Smooth muscle cell (in vitro differentiated cells): ENCODE measurements around the gene FHIT. TPM values are rescaled to one million over a fixed set of nuclear protein-coding genes. Genes with fewer than 3 reads are reported as not detected.

Experiments
- DNase-seq: peaks from one replicate; lab custom pipeline; 2025; ENCODE audit not compliant: unreplicated experiment; lab: John Stamatoyannopoulos, UW
- H2AFZ ChIP-seq: fragments of 200-600 bp; sonication (generic); 2 replicates; pipeline ENCODE4 v1.6.0; 2016; ENCODE audit warnings: antibody characterized with exemption, low read depth, mild to moderate bottlenecking
- H3F3A ChIP-seq: fragments of 200-600 bp; sonication (generic); 2 replicates; pipeline ENCODE4 v1.6.0; 2017; ENCODE audit warnings: antibody characterized with exemption, low read depth
- H3K27ac ChIP-seq: fragments of 200-600 bp; sonication (generic); 2 replicates; pipeline ENCODE4 v1.5.1; 2016; ENCODE audit warnings: low read depth, mild to moderate bottlenecking
- H3K27me3 ChIP-seq: fragments of 200-600 bp; sonication (generic); 2 replicates; pipeline ENCODE4 v1.6.1; 2016; ENCODE audit warnings: low read depth, mild to moderate bottlenecking
- H3K36me3 ChIP-seq: fragments of 200-600 bp; sonication (generic); 2 replicates; pipeline ENCODE4 v1.5.1; 2016; ENCODE audit warnings: low read depth
- H3K4me1 ChIP-seq: fragments of 200-600 bp; sonication (generic); 2 replicates; pipeline ENCODE4 v1.5.1; 2016; ENCODE audit warnings: low read depth
- H3K4me2 ChIP-seq: fragments of 200-600 bp; sonication (generic); 2 replicates; pipeline ENCODE4 v1.6.0; 2016; ENCODE audit warnings: mild to moderate bottlenecking
- H3K4me3 ChIP-seq: fragments of 200-600 bp; sonication (generic); 2 replicates; pipeline ENCODE4 v1.5.1; 2016; ENCODE audit warnings: mild to moderate bottlenecking
- H3K79me2 ChIP-seq: fragments of 200-600 bp; sonication (generic); 2 replicates; pipeline ENCODE4 v1.6.0; 2016; ENCODE audit warnings: low read depth, mild to moderate bottlenecking
- H3K9ac ChIP-seq: fragments of 200-600 bp; sonication (generic); 2 replicates; pipeline ENCODE4 v1.6.0; 2016; ENCODE audit warnings: low read depth
- H3K9me3 ChIP-seq: fragments of 200-600 bp; sonication (generic); replicated peaks from 2 replicates; pipeline ENCODE4 v1.5.1; 2016; ENCODE audit warnings: low read depth
- H4K20me1 ChIP-seq: fragments of 200-600 bp; sonication (generic); 2 replicates; pipeline ENCODE4 v1.6.0; 2016; ENCODE audit warnings: low read depth
- WGBS: methylation state at CpG from one replicate; pipeline ENCODE4 v1.1.7; 2016; ENCODE audit warnings: low lambda C conversion rate; 5-methylcytosine and 5-hydroxymethylcytosine counted together
- polyA plus RNA-seq: library from polyadenylated mRNA; unstranded; fragments of >200 nt; fragmentation: Nextera tagmentation; extraction: Ambion mirVana; gene quantifications from 2 replicates; pipeline ENCODE4 v1.2.1, GENCODE V29; 2016
- total RNA-seq: library from RNA; depleted of rRNA; stranded (reverse); fragments of >200 nt; gene quantifications from 2 replicates; pipeline ENCODE4 v1.2.3, GENCODE V29; 2014
- TF ChIP-seq, protein P1 (sequence below): fragments of 200-600 bp; sonication (generic); IDR thresholded peaks from 2 replicates; pipeline ENCODE4 v1.5.1; 2017; ENCODE audit warnings: borderline replicate concordance, mild to moderate bottlenecking, antibody characterized with exemption; ENCODE audit not compliant: insufficient read depth, poor library complexity, severe bottlenecking

FHIT gene
- total and polyA plus RNA-seq, 2 experiments from 2014 or later: 5.9 to 6.7 TPM

DNA sequence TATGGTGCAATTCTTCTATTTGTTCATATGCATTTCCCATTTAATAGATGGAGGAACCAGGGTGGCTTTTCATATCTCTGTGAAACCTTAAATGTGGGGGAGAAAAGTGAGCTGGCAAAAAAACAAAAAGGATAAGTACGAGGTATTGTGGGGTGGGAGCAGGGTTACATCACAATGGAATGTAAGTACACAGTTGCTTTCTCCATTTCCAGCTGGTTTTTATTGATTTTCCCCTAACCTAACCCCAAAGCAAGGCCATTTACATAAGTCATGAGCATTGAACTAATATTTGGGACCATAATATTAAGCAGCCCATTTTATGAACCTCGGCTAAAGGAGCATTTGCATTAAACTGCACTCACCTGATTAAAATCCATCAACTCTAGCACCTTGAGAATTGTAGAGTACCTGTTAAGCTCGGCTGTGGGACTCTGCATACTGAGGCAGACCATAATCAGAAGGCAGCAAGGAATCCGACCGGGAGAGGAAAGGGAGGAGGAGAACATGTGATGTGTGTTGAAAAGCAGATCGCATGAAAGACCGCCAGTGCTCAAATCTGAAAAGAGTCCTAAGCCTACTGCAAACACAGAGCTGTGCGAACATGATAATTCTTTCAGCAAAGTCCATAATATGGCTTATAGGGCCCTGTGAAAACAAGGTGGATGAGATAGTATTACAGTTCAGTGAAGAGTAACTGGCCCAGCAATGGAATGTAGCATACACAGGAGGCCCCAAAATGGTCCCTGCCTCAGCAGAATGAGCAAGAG lies 513.4 kb downstream of the FHIT start:
- no peak for DNase-seq
- TF ChIP-seq, protein P1, sequence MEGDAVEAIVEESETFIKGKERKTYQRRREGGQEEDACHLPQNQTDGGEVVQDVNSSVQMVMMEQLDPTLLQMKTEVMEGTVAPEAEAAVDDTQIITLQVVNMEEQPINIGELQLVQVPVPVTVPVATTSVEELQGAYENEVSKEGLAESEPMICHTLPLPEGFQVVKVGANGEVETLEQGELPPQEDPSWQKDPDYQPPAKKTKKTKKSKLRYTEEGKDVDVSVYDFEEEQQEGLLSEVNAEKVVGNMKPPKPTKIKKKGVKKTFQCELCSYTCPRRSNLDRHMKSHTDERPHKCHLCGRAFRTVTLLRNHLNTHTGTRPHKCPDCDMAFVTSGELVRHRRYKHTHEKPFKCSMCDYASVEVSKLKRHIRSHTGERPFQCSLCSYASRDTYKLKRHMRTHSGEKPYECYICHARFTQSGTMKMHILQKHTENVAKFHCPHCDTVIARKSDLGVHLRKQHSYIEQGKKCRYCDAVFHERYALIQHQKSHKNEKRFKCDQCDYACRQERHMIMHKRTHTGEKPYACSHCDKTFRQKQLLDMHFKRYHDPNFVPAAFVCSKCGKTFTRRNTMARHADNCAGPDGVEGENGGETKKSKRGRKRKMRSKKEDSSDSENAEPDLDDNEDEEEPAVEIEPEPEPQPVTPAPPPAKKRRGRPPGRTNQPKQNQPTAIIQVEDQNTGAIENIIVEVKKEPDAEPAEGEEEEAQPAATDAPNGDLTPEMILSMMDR: no peak
- WGBS: 74% methylated on average over 8 of the region's 8 CpGs

DNA sequence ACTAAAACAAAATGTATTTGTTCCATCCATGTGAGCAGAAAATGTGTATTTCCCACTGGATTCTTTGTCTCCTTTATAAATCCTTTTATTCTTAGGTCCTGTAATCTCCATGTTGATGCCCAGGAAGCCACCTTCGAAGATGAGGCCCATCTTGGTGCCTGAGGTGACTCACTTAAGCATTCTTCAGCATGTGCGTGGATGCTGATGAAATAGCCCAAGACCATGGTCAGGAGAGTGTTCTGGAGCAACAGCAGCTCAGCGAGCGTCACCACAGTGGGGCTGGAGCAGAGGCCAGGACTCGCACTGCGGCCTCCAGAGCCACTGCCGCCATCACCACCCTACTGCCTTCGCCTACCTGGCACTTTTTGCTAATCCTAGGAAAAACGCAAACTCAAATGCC lies 520.9 kb downstream of the FHIT start:
- Histone ChIP-seq H3K9ac (no peak overlapping the region), H3K9me3 (no peaks in the 10 kb centered on the region), H2AFZ (no peak overlapping the region), H3K4me2 (no peak overlapping the region), H3K27me3 (no peaks in the 10 kb centered on the region), H3K36me3 (no peaks in the 10 kb centered on the region), H3K79me2 (no peaks in the 10 kb centered on the region), H3K4me1 (no peaks in the 10 kb centered on the region), H3F3A (no peaks in the 10 kb centered on the region), H3K4me3 (no peak overlapping the region), H3K27ac (no peak overlapping the region), H4K20me1 (no peaks in the 10 kb centered on the region)
- 96% methylated on average over 9 of the region's 9 CpGs for WGBS
- TF ChIP-seq, protein P1: no peak
- no peak for DNase-seq

More for the DNA sequence above, 513.4 kb downstream of the FHIT start:
- H3K9ac ChIP-seq: no peak overlapping the region
- no peaks in the 10 kb centered on the region for H3K9me3 ChIP-seq
- no peaks in the 10 kb centered on the region for H3F3A ChIP-seq
- peaks cover 6% of the 10 kb centered on the region for H3K4me1 ChIP-seq
- no peaks in the 10 kb centered on the region for H3K79me2 ChIP-seq
- no peak overlapping the region for H3K27ac ChIP-seq
- H3K27me3 ChIP-seq: no peaks in the 10 kb centered on the region
- H3K4me2 ChIP-seq: no peak overlapping the region
- H2AFZ ChIP-seq: no peak overlapping the region
- no peaks in the 10 kb centered on the region for H3K36me3 ChIP-seq
- no peak overlapping the region for H3K4me3 ChIP-seq
- no peaks in the 10 kb centered on the region for H4K20me1 ChIP-seq

DNA sequence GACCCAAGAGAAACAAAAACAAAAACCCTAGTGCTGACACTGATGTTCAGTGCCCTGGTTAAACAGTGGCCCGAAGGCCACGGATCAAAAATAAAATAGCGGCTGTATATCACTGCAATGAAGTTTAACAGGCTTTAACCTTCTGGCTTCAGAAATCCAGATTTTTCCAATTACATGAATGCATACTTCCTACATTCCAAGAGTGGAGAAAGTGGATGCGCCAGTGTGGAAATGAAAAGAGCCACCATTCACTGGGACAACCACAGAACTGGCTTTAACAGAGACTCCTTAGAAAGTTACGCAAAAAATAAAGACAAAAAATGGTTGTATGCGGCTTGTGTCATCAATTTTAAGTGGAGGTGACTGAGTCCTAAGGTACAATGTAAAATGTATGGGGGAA lies 522.2 kb downstream of the FHIT start:
- no peak for DNase-seq
- H3K9ac ChIP-seq: no peak overlapping the region
- H3K27me3 ChIP-seq: no peaks in the 10 kb centered on the region
- no peaks in the 10 kb centered on the region for H4K20me1 ChIP-seq
- 81% methylated on average over 6 of the region's 6 CpGs for WGBS
- no peak overlapping the region for H2AFZ ChIP-seq
- no peaks in the 10 kb centered on the region for H3K4me1 ChIP-seq
- no peaks in the 10 kb centered on the region for H3K9me3 ChIP-seq
- no peaks in the 10 kb centered on the region for H3F3A ChIP-seq
- no peaks in the 10 kb centered on the region for H3K79me2 ChIP-seq
- H3K27ac ChIP-seq: no peak overlapping the region
- TF ChIP-seq, protein P1: no peak
- H3K4me3 ChIP-seq: no peak overlapping the region
- no peak overlapping the region for H3K4me2 ChIP-seq
- H3K36me3 ChIP-seq: no peaks in the 10 kb centered on the region

DNA sequence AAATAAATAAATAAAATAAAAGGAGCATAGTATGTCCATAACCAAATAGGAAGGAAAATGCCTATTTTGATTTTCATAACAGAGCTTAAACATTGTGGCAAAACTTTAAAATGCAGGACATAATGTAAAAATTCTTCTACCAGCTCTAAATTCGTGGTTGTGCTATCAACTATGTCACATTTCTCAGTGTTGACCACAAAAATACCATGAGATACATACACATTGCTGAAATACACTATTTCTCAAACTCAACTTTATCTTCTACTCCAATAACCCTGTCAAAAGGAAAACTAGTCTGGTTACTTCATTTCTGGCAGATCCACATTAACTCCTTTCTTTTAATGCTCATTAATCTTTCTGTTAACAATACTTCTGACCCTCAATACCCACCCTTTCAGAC lies 523.2 kb downstream of the FHIT start:
- Histone ChIP-seq H3K27ac (peak overlapping the region; percentile 15), H3K4me3 (no peak overlapping the region), H3K9me3 (no peaks in the 10 kb centered on the region), H4K20me1 (no peaks in the 10 kb centered on the region), H3K79me2 (no peaks in the 10 kb centered on the region), H3K4me2 (peak overlapping the region; percentile 40), H3F3A (no peaks in the 10 kb centered on the region), H2AFZ (no peak overlapping the region), H3K36me3 (no peaks in the 10 kb centered on the region), H3K9ac (no peak overlapping the region), H3K4me1 (no peaks in the 10 kb centered on the region), H3K27me3 (no peaks in the 10 kb centered on the region)
- TF ChIP-seq, protein P1: no peak
- WGBS: 14% methylated on average over 1 of the region's 1 CpG
- no peak for DNase-seq
